CD4-positive, alpha-beta T cell treated with Interleukin-1 beta for 1 hour (primary cell): ENCODE data around the gene TTC23L.
"Not testable (repeated sequence)": the region's sequence is repeated elsewhere in the genome, so short reads cannot be mapped to it uniquely, and the experiment has no call there.

Source experiments
- DNase-seq, 2 donors: peaks; one replicate each; pipeline ENCODE4 v3.0.0-alpha.2; 2020 to 2022

TTC23L gene, protein sequence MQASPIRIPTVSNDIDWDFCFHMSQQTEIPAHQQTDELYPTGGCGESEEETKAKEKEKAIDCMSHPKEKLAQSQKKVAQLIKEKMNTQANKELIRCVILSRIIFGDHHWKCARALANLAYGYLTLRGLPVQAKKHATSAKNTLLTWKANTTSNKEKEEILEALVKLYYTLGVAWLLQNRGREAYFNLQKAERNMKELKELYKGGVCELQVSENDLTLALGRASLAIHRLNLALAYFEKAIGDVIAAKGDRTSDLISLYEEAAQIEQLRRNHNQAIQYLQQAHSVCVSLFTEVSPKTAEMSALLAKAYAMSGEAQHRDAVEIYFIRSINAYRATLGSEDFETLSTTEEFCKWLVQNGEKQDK

DNA sequence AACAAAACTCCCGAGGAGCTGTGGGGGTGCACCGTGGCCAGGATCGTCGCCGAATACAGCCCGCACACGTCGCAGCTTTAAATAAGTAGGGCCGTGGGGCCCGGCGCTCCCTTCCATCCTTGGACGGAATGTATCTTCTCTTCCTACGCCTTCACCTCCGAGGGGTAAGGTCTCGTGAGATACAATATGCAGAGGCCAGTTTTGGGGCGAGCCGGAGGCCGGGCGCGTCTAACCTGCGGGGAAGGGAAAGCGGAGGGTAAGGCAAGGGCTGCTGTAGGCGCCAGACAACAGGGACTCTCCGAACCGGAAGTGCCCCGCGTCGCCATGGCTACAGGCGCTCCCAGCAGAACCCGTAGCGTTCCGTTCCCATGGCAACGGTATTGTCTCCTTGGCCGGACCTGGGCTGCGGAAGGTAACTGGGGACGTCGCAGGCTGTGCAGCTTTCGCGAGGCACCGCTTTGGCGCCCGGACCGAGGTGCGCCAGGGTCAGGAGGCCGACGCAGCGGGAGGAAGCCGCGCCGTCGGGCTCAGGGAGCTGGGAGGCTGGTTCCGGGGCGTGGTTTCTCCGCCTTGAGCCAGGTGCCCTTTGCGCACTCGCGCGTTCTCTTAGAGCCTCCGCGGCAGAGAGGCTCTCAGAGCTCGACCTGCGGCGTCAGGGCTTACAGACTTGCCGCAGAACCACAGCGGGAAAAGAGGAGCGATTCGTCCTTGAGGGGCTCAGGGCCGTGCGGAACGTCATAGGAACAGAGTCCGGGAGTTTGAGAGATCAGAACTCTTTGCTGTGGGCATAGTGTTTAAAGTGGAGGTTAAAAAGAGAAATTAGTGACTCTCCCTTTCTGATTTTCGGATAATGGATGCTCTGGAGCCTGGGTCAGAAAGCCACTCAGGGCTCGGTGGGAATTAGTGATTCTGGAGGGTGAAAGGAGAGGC is at the start of gene TTC23L:
Gene TTC23L (plus strand): TSS at position 380 of the 930 bp plus-strand sequence. CDS start 1,508 bp downstream, outside the sequence.
- peak; percentile 91 to 95 for DNase-seq

DNA sequence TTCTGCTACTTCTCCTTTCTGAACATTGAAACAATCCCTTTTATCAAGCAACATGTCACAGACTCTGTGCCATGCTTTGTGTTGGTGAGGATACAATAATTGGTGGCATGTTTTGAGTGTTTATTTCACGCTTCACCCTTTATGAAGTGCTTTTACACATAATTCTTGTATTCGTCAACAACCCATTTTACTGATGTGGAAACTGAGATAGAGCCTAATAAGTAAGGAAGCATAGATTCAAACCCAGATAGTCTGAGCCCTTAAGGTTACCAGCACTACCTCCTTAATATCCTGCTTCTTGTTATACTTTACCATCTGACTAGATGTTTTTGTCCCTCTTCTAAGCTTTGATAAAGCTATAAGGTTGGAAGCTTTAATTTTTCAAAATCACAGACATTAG is 49.3 kb upstream of the TTC23L start:
- DNase-seq: no peak

DNA sequence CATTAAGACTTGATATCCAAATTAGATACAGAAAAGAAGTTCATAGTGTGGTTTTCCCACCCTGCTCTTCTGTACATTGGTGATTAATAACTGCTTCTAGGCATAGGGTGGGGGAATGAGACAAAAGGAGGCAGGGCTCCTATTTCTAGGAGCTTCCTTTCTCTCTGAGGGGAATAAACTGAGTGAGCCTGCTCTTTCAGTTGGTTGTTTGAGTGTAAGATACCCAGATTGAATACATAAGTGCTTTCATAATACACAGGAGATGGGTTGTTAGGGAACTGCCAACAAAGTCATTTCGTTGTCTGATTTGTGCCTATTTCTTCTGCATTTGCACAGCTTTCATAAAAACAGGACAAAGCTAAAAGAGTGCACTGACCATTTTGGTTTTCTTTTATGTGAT is 48.9 kb upstream of the TTC23L start:
- no peak for DNase-seq

DNA sequence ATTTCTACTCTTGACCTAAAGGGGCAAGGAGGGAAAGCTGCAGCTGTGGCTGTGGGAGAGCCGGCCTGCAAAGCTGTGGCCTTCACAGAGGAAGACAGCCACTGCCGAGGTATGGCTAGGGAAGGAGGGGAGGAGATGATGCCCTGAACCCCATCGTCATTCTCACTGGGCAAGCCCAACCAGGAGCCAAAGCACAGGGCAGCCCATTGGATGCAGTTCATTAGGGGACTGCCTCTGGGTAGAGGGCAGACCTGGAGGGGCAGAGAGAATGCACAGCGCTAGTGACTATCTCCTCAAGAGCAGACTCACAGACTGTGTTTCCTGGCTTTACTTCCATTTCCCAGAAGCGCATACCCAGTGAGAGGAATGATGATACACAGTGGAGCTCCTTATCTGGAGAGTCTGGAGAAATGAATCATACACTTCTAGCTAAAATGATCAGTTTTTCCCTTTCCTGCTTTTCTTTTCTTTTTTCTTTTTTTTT is 47.2 kb upstream of the TTC23L start:
- DNase-seq: no peak

DNA sequence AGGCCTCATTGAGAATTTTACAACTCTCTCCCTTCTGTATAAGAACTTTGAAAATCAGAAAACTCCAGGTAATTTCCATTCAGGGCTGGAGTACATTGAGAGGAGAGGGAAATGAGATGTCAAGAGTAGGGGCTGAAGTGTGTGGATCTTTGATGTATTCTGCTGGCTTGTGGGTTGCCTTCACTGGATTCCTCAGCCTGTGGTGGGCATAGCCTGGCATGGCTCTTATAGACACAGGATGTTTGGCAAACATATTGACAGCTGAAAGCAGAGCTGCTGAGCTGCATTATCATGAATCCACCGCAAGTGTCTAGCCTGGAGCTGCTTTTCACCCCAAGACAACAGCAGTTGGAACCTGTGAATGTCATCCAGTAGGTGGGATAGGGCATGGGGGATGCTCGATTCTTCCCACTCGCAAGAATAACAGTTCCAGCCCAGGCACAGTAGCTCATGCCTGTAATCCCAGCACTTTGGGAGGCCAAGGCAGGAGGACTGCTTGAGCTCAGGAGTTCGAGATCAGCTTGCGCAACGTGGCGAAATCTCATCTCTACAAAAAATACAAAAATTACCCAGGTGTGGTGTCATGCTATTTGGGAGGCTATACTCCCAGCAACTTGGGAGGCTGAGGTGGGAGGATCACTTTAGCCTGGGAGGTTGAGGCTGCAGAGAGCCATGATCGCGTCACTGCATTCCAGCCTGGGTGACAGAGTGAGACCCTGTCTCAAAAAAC is 36.0 kb upstream of the TTC23L start:
- DNase-seq: no peak

DNA sequence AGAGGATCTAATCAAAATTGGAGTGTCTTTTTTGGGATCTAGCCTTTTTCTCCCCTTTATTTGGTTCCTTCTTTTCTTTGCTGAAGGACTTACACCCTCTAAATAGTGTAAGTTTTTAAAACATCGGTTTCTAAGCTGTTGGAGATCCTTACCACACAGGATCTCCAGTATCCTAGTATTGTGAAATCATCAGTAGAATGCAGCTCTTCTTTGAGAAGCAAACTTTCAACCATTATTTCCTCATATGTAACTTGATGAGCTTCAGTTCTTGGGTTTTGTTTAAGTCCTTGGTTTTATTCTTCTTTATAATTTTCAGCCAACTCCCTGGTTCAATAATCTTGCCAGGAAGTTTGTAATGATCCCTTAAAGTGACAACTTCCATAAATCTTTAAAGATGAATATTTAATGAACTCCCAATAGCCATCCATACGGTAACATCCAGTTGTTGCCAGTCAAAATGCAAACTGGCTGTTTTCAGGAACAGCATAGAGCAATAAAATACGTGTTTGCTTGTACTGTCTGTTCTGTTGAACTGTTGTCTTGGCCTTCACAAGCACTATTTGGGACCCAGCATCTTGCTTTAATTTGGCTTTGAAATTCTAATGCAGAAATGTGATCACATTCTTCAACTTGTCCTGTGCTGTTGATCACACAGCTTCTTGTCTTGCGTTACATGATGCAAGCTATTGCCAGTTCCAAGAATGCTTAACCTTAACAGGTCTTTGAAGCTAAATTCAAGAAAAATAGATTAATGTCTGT is 34.8 kb upstream of the TTC23L start:
- DNase-seq: no peak

DNA sequence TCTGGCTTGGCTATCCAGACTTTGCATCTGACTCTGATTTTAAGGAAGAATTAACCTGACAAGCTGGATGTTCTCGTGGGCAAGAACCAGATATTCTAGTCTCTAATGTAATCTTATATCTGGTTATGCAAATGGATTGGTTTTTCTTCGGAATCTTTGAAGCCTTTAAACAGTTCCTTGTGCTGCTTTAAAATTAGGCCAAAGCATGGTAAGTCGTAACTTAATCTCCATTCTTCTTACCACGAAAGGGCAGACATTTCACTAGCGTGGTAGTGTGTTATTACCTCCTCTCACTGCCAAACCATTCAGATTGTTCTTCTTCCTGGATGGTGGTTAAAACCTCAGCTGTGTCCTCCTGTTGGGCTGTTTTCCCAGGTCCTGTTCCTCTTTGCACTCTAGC is 34.1 kb upstream of the TTC23L start:
- no peak for DNase-seq

DNA sequence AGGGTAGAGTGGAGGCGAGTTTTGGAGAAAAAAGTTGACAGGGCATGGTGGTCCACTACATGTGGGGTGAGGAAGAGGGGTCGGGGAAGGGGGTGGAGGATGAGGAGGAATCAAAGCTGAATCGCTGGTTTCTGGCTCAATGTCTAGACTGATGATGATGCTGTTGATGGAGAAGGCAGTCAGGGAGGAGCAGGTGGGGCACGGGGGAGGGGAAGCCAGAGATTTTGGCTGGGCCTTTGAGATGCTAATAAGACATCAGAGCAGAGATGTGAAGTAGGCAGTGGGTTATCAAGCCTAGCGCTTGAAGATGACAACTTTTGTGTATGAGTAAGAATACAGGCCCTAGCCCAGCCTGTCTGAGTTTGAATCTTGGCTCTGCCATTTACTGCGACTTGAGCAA is 32.4 kb upstream of the TTC23L start:
- DNase-seq: no peak

DNA sequence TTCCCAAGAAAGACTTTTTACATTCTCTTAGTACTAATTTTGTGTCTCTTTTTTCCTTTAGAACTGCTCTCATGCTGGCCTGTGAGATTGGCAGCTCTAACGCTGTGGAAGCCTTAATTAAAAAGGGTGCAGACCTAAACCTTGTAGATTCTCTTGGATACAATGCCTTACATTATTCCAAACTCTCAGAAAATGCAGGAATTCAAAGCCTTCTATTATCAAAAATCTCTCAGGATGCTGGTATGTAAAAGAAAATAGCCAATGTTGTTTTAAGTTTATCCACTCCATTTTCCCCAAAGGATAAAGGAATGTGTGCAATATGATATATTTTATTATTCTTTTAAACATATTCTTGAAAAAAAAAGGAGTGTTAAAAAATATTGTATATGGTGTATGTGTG is 27.3 kb upstream of the TTC23L start:
- no peak for DNase-seq

DNA sequence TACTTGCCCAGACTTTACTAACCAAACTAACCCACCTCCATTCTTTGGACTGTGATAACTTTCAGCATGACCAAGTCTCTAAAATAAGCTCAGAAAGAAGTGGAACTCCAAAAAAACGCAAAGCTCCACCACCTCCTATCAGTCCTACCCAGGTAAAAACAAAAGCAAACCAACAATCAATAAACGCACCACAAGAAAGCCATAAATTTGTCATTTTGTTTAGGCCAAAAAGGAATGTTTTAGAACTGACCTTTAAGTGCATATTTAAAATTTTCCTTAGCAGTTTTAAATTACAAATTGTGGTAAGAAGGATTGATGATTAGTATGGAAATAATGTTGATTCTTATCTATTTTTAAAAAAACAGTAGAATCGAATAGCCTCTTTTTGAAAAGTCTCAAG is 25.5 kb upstream of the TTC23L start:
- DNase-seq: no peak

DNA sequence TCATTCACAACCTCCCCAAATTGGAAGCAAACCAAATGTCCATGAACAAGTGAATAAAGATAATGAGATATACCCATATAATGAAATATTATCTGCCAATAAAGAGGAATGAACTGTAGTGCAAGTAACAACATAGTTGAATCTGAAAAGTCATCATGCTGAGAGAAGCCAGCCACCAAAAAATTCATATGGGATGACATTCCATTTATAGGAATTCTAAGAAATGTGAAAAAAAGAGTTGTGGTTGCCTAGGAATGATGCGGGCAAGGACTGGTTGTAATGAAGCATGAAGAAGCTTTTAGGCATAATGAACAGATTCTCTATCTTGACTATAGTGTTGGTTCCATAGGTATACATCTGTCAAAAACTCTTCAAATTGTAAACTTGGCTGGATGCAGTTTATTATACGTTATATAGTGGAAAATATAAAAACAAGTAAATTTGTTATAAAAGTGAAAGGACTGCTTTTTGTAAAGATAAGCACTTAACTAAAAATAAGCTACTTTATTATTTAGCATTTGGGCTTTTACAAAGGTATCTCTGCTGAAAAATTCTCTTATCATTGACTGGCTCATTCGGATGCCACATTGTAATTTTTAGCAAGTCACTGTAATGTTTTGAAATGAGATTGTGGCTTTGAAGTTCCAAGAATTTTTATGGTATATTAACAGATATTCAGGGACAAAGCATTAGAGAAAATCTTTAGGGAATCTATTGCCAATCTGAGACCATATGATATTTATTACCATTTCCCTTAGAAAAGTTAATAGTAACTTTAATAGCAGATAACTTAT is 21.2 kb upstream of the TTC23L start:
- DNase-seq: no peak

DNA sequence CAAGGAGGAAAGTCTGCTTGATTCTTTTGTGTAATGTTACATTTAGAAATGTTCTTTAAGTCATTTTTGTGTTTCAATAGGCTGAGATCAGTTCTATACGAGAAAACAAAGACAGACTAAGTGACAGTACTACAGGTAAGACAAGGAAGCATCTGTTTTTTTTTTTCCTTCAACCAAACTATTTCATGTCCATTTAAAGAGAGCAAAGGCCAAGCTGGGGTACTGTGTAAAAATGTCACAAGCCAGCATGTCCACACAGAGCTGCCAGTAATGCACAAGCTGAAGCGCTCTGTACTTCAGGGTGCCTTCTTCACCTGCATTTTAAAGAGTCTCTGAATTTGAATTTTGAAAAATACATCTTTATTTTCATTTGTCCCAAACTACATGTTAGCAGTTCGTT is 20.2 kb upstream of the TTC23L start:
- DNase-seq: no peak

DNA sequence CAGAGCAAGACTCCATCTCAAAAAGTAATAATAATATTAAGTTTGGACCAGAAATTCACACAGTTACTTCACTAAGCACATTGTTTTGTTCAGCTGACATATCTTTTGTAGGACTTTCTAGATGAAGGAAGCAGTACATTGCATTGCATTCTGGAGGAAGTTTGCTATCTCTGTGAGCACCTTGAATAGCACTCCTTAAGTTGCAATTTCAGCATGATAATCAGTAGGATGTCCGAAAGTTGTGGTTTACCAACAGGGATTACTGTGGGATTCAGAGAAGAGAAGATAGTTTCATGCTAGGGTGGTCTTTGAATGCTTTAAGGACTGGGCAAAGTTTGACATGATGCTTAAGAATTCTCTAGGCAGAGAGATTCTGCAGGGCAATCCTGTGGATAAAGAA is 18.4 kb upstream of the TTC23L start:
- DNase-seq: no peak

DNA sequence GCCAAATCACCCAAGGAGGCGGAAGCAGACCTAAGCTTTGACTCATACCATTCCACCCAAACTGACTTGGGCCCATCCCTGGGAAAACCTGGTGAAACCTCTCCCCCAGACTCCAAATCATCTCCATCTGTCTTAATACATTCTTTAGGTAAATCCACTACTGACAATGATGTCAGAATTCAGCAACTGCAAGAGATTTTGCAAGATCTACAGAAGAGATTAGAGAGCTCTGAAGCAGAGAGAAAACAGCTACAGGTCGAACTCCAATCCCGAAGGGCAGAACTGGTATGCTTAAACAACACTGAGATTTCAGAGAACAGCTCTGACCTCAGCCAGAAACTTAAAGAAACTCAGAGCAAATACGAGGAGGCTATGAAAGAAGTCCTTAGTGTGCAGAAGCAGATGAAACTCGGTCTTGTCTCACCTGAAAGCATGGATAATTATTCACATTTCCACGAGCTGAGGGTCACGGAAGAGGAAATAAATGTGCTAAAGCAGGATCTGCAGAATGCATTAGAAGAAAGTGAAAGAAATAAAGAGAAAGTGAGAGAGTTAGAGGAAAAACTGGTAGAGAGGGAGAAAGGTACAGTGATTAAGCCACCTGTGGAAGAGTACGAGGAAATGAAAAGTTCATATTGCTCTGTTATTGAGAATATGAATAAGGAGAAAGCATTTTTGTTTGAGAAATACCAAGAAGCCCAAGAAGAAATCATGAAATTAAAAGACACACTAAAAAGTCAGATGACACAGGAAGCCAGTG is 15.8 kb upstream of the TTC23L start:
- DNase-seq: no peak

DNA sequence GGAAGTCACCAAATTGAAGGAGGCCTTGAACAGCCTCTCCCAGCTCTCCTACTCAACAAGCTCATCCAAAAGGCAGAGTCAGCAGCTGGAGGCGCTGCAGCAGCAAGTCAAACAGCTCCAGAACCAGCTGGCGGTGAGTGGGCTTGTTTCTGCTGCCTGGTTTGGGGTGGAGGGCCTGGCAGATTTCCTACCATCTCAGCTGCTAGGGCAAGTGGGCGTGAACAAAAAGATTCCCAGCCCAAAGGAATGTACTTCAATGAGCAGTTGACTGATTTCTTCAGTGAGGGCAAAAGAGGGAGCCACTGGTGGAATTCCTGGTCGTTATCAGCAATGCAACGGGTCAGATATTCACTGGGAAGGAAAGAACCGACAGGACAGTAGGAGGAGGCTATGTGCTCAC is 12.6 kb upstream of the TTC23L start:
- no peak for DNase-seq

DNA sequence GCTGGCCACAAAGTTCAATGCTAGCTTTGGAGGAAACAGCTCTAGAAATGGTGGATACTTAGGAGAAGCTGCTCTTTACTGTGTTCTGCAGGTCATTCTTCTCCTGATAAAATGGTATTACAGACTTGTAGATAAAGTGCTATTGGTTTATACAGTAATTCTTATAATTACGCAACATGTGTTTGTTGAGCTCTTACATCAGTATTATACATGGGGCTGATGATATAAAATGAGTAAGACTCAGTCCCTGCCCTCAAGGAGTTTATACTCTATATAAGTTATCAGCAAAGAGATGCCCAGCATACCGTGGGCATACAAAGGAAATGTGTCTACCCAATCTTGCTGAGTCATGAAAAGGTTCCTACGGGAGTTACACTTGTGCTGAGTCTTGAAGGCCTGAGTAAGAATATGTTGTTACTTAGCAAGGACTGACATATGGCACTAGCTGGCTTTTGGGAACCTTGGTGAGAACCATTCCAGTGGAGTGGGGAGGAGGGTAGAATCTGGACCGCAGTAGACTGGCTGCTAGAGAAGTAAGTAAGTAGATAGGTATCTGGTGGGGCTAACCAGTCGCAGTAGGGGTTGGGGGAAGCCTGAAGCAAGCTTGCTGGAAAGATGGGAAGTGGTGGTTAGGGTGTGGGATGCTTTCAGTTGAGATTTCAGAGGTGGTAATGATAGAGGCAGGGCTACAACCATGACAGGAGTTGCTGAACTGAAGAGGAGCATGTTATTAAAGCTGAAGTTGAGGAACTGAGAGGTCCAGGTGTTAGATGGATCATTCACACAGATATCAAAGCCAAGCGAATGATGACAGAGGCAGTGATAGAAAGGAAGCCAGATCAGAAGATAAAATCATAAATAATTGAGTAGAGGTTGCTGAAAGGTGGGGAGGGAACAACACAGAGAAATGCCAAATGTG is 11.1 kb upstream of the TTC23L start:
- no peak for DNase-seq

DNA sequence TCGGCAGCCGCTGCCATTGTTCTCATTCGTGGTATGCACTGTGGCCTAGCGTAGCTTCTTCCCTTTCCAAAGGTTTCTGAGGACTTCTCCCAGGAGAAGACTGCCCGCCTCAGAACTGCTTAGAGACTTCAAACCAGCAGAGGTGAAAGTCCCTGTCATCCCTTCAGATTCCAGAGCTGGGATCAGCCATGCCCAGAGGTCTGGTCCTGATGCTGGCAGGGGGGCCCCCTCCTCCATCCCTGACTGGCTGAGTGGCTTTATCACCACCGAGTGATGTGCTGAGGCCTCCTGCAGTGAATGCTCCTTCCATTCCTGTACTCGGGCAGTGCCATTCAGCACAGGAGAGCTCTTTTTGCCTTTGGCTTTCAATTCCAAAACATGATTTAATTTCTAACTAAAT is 8.1 kb upstream of the TTC23L start:
- not testable (repeated sequence) for DNase-seq

DNA sequence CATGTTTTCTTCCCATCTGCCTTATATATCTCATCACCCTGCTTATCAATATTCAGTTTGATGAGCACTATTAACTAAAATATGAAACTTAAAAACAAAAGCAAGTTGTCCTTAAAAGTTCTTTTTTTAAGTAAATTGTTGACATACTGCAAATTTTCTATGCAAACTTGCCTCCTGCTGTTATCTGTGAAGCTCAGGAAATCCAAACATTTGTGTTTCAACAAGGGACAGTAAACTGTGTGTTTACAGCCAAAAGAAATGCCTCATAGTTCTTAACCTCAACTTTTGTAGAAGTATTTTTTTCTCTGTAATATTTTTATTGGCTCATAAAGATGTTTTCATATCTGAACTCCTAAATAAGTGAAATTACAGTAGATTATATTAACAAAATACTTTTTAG is 7.7 kb upstream of the TTC23L start:
- no peak for DNase-seq

DNA sequence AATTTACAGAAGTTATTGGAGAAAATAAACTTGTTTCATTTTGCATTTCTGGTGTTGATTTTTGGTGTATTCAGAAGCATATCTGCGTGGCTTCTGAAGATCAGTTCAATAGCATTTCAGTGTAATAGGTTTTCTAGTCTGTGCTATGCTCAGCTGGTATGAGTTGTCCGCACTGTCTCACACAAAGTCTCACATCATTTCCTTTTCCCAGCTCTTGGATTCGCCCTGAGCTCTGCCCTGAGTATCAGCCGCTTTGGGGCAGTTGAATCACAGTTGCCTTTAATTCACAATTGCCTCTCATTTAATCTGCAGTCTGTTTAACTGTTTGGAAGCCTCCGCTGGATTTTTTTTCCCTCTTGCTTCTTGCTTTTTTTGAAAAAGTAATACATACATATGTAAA is 6.4 kb upstream of the TTC23L start:
- no peak for DNase-seq

DNA sequence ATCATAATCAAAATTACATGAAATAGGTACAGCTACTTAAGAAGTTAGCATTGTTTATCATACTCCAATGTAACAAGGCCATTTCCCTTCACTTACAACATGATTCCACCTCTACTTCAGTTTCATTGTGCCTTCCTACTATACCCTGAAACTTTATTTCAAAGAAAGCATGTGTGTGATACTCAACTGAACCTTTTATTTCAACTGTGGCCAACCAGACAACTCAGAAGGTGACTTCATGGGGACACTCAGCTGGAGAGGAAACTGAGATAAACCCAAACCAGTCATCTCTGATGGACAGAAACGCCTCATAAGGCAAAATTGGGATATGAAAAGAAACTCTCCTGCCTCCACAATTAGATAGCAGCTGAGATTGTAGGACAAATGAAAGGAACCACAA is 5.9 kb upstream of the TTC23L start:
- DNase-seq: no peak
